Stimulated activated CD8-positive, alpha-beta memory T cell treated with anti-CD3 and anti-CD28 coated beads, Interleukin-12 subunit alpha, Interleukin-12 subunit beta, amount 100 ng/mL, for 24 hours (primary cell): ENCODE measurements around the gene SMIM41.
A peak's percentile ranks its signal among the peaks of the same experiment; 100 is the strongest.

Experiments
- DNase-seq: peaks from one replicate; pipeline ENCODE4 v3.0.0-alpha.2; 2020; ENCODE audit errors: extremely low read depth

The SMIM41 gene

GRCh38 chr12:52121824-52122539 is 42.5 kb downstream of the SMIM41 start:
- peak; percentile 27 for DNase-seq

DNA sequence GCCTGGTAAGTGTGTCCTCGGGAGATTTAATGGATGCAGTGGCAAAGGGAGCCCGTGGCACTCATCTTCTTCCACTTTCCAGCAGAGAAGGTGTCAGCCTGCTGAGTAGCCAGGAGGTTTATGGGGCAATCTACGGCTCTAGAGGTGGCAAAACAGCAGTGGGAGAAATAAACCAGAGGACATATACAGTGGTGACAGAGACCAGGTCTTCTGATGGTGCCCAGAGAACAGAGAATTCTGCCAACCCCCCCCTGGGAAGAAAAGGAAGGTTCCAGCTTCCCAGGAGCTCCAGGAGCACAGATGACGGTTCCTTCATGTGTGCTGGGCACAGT is 43.0 kb downstream of the SMIM41 start:
- no peak for DNase-seq

DNA sequence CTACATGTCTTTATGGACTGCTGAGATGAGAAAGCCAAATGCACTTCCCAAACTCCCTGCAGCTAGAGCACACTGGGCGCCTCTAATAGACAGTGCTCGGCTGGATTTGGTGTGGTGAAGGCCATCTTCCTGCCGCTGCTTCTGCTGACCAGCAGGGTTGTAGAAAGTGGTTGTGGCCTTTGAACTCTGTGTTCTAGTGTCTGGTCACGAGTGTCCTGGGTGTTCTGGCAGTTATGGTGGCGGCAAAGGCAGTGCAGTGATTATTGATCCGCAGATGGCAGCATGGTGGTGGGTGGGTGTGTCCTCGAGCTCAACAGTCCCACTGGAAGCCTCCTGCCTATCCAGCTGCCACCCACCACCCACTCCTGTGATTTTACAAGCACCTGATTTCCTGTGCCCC is 43.4 kb downstream of the SMIM41 start:
- no peak for DNase-seq

GRCh38 chr12:52123487-52124186 is 44.1 kb downstream of the SMIM41 start:
- DNase-seq = no peak

DNA sequence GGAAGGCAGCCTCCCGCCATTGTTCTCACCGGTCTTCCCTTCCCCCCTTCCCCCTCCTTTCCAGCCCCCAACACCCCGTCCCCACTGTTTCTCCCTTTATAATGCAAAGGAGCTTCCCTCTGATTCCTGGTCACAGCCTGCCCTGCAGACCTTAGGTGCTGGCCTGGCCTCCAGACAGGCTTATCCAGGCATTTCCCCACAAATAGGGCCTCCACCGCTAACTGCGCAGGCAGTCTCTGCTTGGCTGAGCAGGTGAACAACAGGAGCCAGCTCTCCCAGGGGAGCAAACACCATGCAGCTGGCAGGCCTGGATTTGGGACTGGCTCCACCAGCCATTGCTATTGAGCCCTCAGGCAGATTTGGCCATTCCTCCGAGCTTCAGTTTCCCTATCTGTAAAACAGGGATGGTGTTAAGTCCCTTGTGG is 46.0 kb downstream of the SMIM41 start:
- DNase-seq = no peak

GRCh38 chr12:52126050-52126604 is 46.6 kb downstream of the SMIM41 start:
- no peak for DNase-seq

GRCh38 chr12:52126605-52127578 is 47.4 kb downstream of the SMIM41 start:
- DNase-seq = no peak

GRCh38 chr12:52127683-52128450 is 48.4 kb downstream of the SMIM41 start:
- no peak for DNase-seq

DNA sequence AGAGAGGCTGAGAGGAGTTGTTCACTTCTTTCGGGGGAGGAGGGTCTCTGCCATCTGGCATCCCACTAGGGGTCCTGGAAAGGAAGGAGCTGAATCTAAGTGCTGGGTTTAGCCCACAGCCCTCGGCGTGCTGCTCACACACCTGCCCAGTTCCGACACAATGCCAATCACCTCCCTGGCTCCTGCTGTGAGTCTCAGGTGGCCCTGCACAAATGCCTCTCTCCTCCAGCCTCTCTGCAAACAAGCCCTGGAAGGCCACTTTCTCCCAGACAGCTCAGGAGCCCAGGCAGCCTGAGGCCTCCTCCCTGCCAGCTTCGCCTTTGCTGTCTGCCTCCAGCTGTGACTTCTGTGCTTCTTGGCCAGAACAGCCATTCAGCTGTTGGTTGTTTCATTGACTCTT is 51.2 kb downstream of the SMIM41 start:
- no peak for DNase-seq

- no peak for DNase-seq
Measured at GRCh38 chr12:52132754-52133161, 53.3 kb downstream of the SMIM41 start.

- DNase-seq = no peak
Measured at GRCh38 chr12:52137746-52138145, 58.2 kb downstream of the SMIM41 start.

- DNase-seq = no peak
Measured at GRCh38 chr12:52139147-52139546, 59.6 kb downstream of the SMIM41 start.

DNA sequence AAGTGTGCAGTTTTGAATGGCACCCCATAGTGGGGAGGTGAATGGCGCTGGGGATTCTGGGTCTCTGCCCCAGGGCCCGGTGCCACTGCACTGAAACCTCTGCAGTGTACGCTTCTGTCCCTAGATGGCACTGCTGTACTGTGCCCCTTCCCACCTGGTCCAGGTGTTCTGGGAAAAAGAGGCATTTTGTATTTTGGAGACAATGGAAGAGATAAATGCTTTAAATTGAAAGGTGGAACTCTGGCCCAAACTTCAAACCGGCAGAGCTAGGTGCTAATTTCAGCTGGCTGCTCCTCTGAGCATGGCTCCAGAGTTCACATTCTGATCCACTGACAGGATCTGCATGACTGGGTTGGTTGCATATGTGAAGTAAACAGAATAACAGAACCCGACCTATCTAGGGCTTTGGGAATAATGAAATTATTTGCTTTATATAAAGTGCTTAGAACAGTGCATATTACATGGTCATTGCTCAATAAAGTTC is 60.1 kb downstream of the SMIM41 start:
- no peak for DNase-seq

DNA sequence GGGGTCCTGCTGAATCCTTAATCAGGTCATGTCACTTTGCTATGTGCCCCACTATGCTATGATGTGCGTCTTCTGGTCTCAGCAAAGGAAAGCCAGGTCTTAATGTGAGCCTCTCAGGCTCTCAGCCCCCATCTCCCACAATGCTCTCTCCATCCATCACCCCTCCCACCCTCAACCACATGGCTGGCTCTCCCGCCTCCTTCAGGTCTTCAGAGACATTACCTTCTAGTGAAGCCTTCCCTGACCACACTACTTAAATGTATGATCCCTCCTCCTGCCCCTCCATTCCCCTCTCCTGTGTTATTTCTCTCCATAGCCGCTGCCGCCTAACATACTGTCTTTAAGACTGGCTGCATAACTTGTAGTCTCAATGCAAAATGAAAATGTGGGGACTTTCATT is 61.8 kb downstream of the SMIM41 start:
- DNase-seq = no peak

DNA sequence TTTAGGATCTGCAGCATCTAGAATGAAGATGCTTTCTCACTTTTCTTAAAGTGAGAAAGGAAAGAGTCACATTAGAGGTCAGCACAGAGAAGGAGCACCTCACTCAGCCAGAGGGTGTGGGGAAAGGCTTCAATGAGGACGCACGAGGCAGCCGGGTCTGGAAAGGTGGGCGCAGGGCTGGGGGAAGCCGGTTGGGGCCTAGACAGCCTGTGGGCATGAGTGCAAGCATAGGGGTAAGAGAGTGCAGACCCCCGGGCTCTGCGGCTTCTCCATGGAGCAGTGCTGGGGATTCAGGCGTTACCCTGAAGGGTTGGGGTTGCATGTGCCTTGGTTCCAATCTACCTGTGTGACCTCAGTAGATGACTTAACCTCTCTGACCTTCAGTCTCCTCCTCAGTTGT is 62.4 kb downstream of the SMIM41 start:
- DNase-seq = no peak

- no peak for DNase-seq
Measured at GRCh38 chr12:52142431-52142830, 62.9 kb downstream of the SMIM41 start.

- DNase-seq = no peak
Measured at GRCh38 chr12:52144512-52145227, 65.2 kb downstream of the SMIM41 start.

DNA sequence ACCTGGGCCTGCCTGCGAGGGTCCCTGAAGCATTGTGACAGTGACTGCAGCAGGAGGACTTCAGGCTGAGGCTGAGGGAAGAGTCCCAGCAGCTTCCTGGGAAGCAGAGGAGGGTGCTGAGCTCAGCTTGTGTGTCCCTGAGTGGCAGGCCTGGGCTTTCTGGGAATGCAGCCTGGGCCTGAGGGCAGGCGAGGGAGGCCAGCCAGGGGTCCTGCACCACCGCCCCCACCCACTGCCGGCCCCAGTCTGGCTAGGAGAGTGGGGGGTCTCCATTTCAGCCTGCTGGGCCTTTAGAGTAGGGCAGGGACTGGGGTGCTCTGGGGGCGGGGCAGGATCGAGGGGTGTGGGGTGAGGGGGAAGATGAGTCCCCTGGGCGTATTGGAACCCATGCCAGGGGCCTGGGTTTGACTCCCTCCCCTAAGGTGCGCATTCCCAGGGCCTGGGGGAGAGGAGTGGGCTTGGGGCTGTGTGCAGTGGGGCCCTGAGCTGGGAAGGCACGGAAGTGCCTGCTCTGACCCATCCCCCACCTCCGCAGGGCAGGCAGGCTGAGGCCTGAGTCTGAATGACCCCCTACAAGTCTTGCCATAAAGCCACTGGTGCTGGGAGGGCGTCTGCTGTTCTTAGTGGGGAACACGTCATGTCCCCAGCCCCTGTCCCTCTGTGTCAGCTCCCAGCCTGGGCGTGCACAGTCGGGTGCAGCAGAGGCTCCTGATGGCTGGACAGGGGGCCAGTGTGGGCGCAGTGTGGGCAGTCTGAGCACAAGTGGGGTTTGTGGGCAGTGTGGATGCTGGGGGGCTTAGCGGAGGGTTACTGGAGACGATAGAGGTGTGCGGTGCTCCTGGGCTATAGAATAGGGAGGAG is 66.0 kb downstream of the SMIM41 start:
- DNase-seq = no peak

- no peak for DNase-seq
Measured at GRCh38 chr12:52146089-52146821, 66.8 kb downstream of the SMIM41 start.
